Smooth muscle cell (in vitro differentiated cells): ENCODE results near the gene CYBRD1. TPM values are rescaled to one million over a fixed set of nuclear protein-coding genes. Genes with fewer than 3 reads are reported as not detected.

Source experiments
- DNase-seq: peaks from one replicate; lab custom pipeline; 2025; ENCODE audit not compliant: unreplicated experiment; lab: John Stamatoyannopoulos, UW
- H2AFZ ChIP-seq: fragments of 200-600 bp; sonication (generic); 2 replicates; pipeline ENCODE4 v1.6.0; 2016; ENCODE audit warnings: antibody characterized with exemption, low read depth, mild to moderate bottlenecking
- H3F3A ChIP-seq: fragments of 200-600 bp; sonication (generic); 2 replicates; pipeline ENCODE4 v1.6.0; 2017; ENCODE audit warnings: antibody characterized with exemption, low read depth
- H3K27ac ChIP-seq: fragments of 200-600 bp; sonication (generic); 2 replicates; pipeline ENCODE4 v1.5.1; 2016; ENCODE audit warnings: low read depth, mild to moderate bottlenecking
- H3K27me3 ChIP-seq: fragments of 200-600 bp; sonication (generic); 2 replicates; pipeline ENCODE4 v1.6.1; 2016; ENCODE audit warnings: low read depth, mild to moderate bottlenecking
- H3K36me3 ChIP-seq: fragments of 200-600 bp; sonication (generic); 2 replicates; pipeline ENCODE4 v1.5.1; 2016; ENCODE audit warnings: low read depth
- H3K4me1 ChIP-seq: fragments of 200-600 bp; sonication (generic); 2 replicates; pipeline ENCODE4 v1.5.1; 2016; ENCODE audit warnings: low read depth
- H3K4me2 ChIP-seq: fragments of 200-600 bp; sonication (generic); 2 replicates; pipeline ENCODE4 v1.6.0; 2016; ENCODE audit warnings: mild to moderate bottlenecking
- H3K4me3 ChIP-seq: fragments of 200-600 bp; sonication (generic); 2 replicates; pipeline ENCODE4 v1.5.1; 2016; ENCODE audit warnings: mild to moderate bottlenecking
- H3K79me2 ChIP-seq: fragments of 200-600 bp; sonication (generic); 2 replicates; pipeline ENCODE4 v1.6.0; 2016; ENCODE audit warnings: low read depth, mild to moderate bottlenecking
- H3K9ac ChIP-seq: fragments of 200-600 bp; sonication (generic); 2 replicates; pipeline ENCODE4 v1.6.0; 2016; ENCODE audit warnings: low read depth
- H3K9me3 ChIP-seq: fragments of 200-600 bp; sonication (generic); replicated peaks from 2 replicates; pipeline ENCODE4 v1.5.1; 2016; ENCODE audit warnings: low read depth
- H4K20me1 ChIP-seq: fragments of 200-600 bp; sonication (generic); 2 replicates; pipeline ENCODE4 v1.6.0; 2016; ENCODE audit warnings: low read depth
- CTCF ChIP-seq: fragments of 200-600 bp; sonication (generic); IDR thresholded peaks from 2 replicates; pipeline ENCODE4 v1.5.1; 2017; ENCODE audit warnings: borderline replicate concordance, mild to moderate bottlenecking, antibody characterized with exemption; ENCODE audit not compliant: insufficient read depth, poor library complexity, severe bottlenecking
- WGBS: methylation state at CpG from one replicate; pipeline ENCODE4 v1.1.7; 2016; ENCODE audit warnings: low lambda C conversion rate; 5-methylcytosine and 5-hydroxymethylcytosine counted together
- polyA plus RNA-seq: library from polyadenylated mRNA; unstranded; fragments of >200 nt; fragmentation: Nextera tagmentation; extraction: Ambion mirVana; gene quantifications from 2 replicates; pipeline ENCODE4 v1.2.1, GENCODE V29; 2016
- total RNA-seq: library from RNA; depleted of rRNA; stranded (reverse); fragments of >200 nt; gene quantifications from 2 replicates; pipeline ENCODE4 v1.2.3, GENCODE V29; 2014

Gene CYBRD1
- total and polyA plus RNA-seq, 2 experiments from 2014 or later: 41.3 to 61.5 TPM

GRCh38 chr2:171483793-171484192 is 38.5 kb upstream of the CYBRD1 start:
- no peaks in the 10 kb centered on the region for H3F3A ChIP-seq
- H3K27me3 ChIP-seq: no peaks in the 10 kb centered on the region
- no peaks in the 10 kb centered on the region for H3K9me3 ChIP-seq
- no peak overlapping the region for H2AFZ ChIP-seq
- no peaks in the 10 kb centered on the region for H3K79me2 ChIP-seq
- H3K4me1 ChIP-seq: no peaks in the 10 kb centered on the region
- peaks cover 10% of the 10 kb centered on the region for H3K36me3 ChIP-seq
- no peaks in the 10 kb centered on the region for H4K20me1 ChIP-seq
- no peak for DNase-seq
- no peak overlapping the region for H3K4me3 ChIP-seq
- H3K4me2 ChIP-seq: no peak overlapping the region
- TF ChIP-seq CTCF: no peak
- 87% methylated on average over 2 of the region's 2 CpGs for WGBS
- no peak overlapping the region for H3K9ac ChIP-seq
- no peak overlapping the region for H3K27ac ChIP-seq

- Histone ChIP-seq H3K27ac (no peak overlapping the region), H3K4me3 (no peak overlapping the region), H3F3A (no peaks in the 10 kb centered on the region), H3K9me3 (no peaks in the 10 kb centered on the region), H3K4me2 (no peak overlapping the region), H2AFZ (no peak overlapping the region), H3K9ac (no peak overlapping the region), H4K20me1 (no peaks in the 10 kb centered on the region), H3K79me2 (no peaks in the 10 kb centered on the region), H3K4me1 (no peaks in the 10 kb centered on the region), H3K36me3 (peaks cover 10% of the 10 kb centered on the region), H3K27me3 (no peaks in the 10 kb centered on the region)
- WGBS: 87% methylated on average over 1 of the region's 1 CpG
- DNase-seq: no peak
- TF ChIP-seq CTCF: no peak
Observed at GRCh38 chr2:171485116-171485515, 37.2 kb upstream of the CYBRD1 start.

DNA sequence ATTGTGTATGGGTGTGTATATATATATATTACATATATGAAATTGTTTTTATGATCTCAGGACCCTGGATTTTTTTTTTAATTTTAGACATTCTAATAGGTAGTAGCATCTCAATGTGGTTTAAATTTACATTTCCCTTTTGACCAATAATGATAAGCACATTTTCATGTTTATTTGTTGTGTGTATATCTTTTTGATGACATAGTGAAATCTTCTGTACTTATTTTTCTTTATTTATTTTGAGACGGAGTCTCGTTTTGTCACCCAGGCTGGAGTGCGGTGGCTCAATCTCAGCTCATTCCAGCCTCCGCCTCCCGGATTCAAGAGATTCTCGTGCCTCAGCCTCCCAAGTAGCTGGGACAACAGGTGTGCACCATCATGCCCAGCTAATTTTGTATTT is 35.1 kb upstream of the CYBRD1 start:
- Histone ChIP-seq H3K36me3 (no peaks in the 10 kb centered on the region), H4K20me1 (no peaks in the 10 kb centered on the region), H3K4me3 (no peak overlapping the region), H3K27ac (no peak overlapping the region), H3K9ac (no peak overlapping the region), H3K27me3 (no peaks in the 10 kb centered on the region), H3K4me2 (no peak overlapping the region), H3K9me3 (no peaks in the 10 kb centered on the region), H3F3A (no peaks in the 10 kb centered on the region), H3K79me2 (no peaks in the 10 kb centered on the region), H2AFZ (no peak overlapping the region), H3K4me1 (no peaks in the 10 kb centered on the region)
- no peak for DNase-seq
- WGBS: 96% methylated on average over 6 of the region's 6 CpGs
- no peak for TF ChIP-seq CTCF

GRCh38 chr2:171487803-171488259 is 34.4 kb upstream of the CYBRD1 start:
- Histone ChIP-seq H3K36me3 (no peaks in the 10 kb centered on the region), H3F3A (no peaks in the 10 kb centered on the region), H3K4me3 (no peak overlapping the region), H3K9ac (no peak overlapping the region), H3K79me2 (no peaks in the 10 kb centered on the region), H3K27ac (no peak overlapping the region), H3K4me1 (no peaks in the 10 kb centered on the region), H3K4me2 (no peak overlapping the region), H3K9me3 (no peaks in the 10 kb centered on the region), H2AFZ (no peak overlapping the region), H4K20me1 (no peaks in the 10 kb centered on the region), H3K27me3 (no peaks in the 10 kb centered on the region)
- no peak for TF ChIP-seq CTCF
- 91% methylated on average over 4 of the region's 4 CpGs for WGBS
- DNase-seq: no peak
